HuH-7 (cell line): ENCODE measurements around the gene CAPRIN1.

Experiments
- DNase-seq: peaks from one replicate; pipeline ENCODE4 v3.0.0; 2011; ENCODE audit warnings: low spot score

CAPRIN1 gene, protein sequence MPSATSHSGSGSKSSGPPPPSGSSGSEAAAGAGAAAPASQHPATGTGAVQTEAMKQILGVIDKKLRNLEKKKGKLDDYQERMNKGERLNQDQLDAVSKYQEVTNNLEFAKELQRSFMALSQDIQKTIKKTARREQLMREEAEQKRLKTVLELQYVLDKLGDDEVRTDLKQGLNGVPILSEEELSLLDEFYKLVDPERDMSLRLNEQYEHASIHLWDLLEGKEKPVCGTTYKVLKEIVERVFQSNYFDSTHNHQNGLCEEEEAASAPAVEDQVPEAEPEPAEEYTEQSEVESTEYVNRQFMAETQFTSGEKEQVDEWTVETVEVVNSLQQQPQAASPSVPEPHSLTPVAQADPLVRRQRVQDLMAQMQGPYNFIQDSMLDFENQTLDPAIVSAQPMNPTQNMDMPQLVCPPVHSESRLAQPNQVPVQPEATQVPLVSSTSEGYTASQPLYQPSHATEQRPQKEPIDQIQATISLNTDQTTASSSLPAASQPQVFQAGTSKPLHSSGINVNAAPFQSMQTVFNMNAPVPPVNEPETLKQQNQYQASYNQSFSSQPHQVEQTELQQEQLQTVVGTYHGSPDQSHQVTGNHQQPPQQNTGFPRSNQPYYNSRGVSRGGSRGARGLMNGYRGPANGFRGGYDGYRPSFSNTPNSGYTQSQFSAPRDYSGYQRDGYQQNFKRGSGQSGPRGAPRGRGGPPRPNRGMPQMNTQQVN

GRCh38 chr11:34051349-34052035 lies at the start of gene CAPRIN1:
Gene CAPRIN1 (plus strand): TSS chr11:34051731. CDS start chr11:34052421, 690 bp downstream.
- peak; percentile 71 for DNase-seq

DNA sequence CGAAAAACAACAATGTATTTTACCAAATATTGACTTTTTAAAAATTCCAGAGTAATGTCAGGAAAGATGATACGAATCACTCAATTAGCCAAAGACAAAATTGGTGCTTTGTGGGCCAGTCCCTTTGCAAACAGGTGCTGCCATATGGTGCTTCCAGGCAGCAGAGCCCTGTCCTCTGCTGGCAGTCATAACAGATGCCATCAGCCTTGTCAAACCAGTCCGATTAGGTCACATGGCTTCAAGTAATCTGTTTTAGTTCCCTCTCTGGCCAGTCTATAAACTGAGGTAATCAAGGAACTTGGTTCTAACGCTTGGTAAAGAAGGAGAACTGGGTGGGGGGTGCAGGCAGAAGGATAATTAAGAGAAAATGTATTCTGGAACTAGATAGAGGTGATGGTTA lies 49.1 kb upstream of the CAPRIN1 start:
- DNase-seq, result no peak

DNA sequence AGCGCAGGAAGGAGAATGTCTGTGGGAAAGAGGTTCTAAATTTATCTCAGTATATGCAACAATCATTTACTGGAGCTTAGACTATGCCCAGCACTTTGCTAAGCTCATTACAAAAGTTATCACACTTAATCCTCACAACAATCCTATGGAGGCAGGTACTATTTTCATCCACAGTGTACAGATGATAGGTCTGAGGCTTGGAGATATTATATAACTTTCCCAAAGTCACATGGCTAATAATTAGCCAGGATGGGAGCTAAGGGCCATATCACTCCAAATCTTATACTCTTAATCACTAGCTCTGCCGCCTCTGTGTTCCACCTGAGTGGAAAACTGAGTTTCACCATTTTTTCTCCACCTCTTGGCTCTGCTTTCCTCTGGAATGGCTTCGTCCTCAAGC lies 47.3 kb upstream of the CAPRIN1 start:
- DNase-seq, result no peak

GRCh38 chr11:34006876-34007275 lies 44.7 kb upstream of the CAPRIN1 start:
- no peak for DNase-seq

- DNase-seq, result no peak
Observed at GRCh38 chr11:34012734-34013133, 38.8 kb upstream of the CAPRIN1 start.

GRCh38 chr11:34013898-34014571 lies 37.5 kb upstream of the CAPRIN1 start:
- DNase-seq, result no peak

GRCh38 chr11:34021977-34022735 lies 29.4 kb upstream of the CAPRIN1 start:
- no peak for DNase-seq

- DNase-seq, result no peak
Observed at GRCh38 chr11:34026432-34026831, 25.1 kb upstream of the CAPRIN1 start.

GRCh38 chr11:34027516-34028408 lies 23.8 kb upstream of the CAPRIN1 start:
- DNase-seq, result peak; percentile 18

DNA sequence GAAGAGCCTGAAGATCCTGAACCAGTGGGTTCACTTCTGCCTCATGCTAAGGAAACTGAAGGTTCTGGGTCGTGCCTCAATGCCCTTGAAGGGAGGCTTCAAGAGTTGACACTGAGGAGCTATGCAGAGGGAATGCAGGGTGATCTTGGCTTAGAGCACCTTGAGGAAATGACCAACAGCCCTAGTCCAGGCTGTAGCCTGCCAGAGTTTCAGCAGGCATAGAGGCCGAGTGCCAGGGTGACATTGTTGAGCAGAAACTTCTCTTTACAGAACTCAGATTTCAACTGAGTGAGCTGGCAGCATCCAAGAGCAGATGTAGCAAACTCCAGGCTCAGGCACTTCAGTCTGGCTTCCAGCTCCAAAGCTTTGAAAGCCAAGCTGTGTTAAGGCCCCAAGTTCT lies 23.1 kb upstream of the CAPRIN1 start:
- no peak for DNase-seq

DNA sequence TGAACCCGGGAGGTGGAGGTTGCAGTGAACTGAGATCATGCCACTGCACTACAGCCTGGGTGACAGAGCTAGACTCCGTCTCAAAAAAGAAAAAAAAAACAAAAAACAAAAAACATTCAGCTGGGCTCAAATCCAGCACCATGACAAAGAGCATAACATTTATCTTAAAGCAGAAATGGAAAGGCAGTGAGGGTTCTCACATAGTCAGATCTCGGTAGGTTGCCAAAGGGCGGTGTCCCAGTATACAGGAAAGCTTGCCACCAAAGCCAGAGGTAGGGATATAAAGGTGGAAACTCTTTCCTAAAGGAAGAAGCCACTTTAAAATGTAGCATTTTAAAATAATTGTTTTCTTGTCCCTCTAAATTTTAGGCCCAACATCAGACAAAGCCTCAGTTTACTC lies 22.4 kb upstream of the CAPRIN1 start:
- no peak for DNase-seq

- DNase-seq, result no peak
Observed at GRCh38 chr11:34030382-34030781, 21.1 kb upstream of the CAPRIN1 start.

GRCh38 chr11:34033399-34033798 lies 18.1 kb upstream of the CAPRIN1 start:
- DNase-seq, result no peak

GRCh38 chr11:34034053-34034452 lies 17.5 kb upstream of the CAPRIN1 start:
- DNase-seq, result no peak

- DNase-seq, result no peak
Observed at GRCh38 chr11:34036456-34036855, 15.1 kb upstream of the CAPRIN1 start.

- no peak for DNase-seq
Observed at GRCh38 chr11:34037016-34037415, 14.5 kb upstream of the CAPRIN1 start.

GRCh38 chr11:34040571-34040970 lies 11.0 kb upstream of the CAPRIN1 start:
- DNase-seq, result no peak

DNA sequence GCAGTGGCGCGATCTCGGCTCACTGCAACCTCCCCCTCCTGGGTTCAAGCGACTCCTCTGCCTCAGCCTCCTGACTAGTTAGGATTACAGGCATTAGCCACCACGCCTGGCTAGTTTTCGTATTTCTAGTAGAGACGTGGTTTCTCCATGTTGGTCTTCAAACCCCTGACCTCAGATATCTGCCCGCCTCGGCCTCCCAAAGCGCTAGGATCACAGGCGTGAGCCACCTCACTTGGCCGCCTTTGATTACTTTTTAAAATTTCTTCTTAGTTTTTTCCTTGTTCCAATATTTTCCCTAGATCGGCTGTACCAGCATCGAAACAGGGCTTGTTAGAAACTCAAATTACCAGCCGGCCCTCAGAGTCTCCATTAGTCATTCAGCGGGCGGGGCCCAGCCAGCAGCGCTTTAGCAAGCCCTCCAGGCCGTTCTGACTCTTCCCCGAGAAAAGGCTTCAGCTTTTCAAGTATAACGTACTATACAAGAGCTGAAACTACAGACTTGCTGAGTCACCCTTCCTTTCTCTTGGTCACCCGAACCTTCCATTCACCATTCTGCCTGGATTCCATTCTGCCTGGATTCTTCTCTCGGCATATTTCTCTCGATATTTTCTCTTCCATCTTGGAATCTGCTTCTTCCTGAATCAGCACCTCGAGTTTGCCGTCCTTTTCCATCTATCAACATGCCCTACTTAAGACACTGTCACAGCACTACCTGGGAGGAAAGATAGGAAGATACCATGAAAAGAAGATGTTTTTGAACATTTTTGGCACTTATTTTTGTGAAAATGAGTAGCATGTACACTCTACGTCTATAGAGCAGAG lies 6.7 kb upstream of the CAPRIN1 start:
- no peak for DNase-seq

DNA sequence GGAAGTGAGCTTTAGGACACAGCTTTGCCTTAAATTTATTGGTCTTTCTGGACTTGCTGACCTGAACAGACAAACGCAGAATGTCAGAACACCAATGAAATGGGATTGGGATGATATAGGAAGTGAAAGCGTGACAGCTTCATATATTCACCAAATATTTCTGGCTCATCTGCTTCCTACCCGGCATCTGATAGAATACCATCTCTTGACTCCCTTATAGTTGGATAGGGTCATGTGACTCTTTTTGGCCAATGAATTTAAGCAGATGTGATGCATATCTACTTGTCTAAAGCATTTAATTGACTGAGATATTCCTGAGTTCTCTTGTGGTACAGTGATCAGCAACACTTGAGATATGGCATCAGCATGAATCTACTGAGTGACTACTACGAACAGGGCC lies 2.5 kb upstream of the CAPRIN1 start:
- no peak for DNase-seq
